GM12801 (cell line): Measurements from ENCODE around the gene RANBP17.

Source experiments
- CTCF ChIP-seq: IDR thresholded peaks from one replicate; pipeline ENCODE4 v1.5.1; 2011; ENCODE audit warnings: control low read depth; ENCODE audit not compliant: insufficient read length; ENCODE audit errors: extremely low read depth

The RANBP17 gene

DNA sequence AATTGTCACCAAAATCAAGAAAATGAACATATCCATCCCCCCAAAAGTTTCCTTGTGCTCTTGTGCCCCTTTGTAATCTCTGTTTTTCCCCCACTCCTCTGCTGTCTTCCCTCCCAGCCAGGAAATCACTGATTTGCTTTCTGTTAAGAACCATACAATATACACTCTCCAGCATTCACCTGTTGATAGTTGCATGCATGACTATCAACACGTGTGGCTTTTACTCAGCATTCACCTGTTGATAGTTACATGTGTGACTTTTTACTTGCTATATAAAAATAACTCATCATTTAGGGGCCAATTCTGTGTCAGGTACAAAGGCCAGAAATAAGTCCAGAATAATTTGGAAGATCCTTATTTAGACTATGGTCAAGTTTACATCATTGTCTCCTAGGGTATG, 6.0 kb downstream of the RANBP17 start:
- no peak for TF ChIP-seq CTCF

- TF ChIP-seq CTCF: no peak
These were observed 12.2 kb downstream of the RANBP17 start for GRCh38 chr5:170874017-170874416.

- no peak for TF ChIP-seq CTCF
These were observed 14.0 kb downstream of the RANBP17 start for GRCh38 chr5:170875811-170876210.

GRCh38 chr5:170880084-170880483, 18.3 kb downstream of the RANBP17 start:
- no peak for TF ChIP-seq CTCF

DNA sequence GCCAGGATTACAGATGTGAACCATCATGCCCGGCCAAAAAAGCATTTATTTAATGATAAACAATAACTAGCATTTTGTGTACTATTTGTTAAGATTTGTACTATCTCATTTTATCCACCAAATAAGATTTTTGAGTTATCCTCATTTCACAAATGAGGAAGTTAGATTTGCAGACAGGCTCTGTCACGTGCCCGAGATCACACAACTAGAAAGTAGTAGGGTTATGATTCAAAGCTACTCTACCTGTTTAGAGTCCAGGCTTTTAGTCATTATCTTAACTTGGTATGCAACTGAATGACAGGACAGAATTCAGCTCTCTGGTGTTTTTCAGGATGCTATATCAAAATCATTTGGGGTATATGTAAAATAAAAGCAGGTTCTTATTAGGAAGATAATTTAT, 20.5 kb downstream of the RANBP17 start:
- TF ChIP-seq CTCF: no peak

GRCh38 chr5:170885256-170885655, 23.4 kb downstream of the RANBP17 start:
- TF ChIP-seq CTCF: no peak

DNA sequence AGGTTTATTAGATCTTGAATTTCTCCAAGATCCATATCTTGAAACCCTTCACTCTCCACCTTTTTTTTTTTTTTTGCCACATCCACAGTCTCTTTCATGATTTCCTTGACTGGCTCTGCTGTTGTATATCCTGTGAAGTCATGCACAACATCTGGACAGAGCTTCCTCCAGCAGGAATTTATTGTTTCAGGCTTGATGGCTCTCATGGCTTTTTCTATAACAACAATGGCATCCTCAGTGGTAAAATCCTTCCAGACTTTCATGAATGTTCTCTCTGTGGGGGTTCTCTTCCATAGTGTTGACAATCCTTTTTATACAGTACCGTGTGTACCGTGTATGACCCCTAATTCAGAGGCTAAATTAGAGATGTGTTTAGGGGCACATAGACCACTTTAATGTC, 24.0 kb downstream of the RANBP17 start:
- TF ChIP-seq CTCF: no peak
